NCI-H2171 (cell line): ENCODE data around the gene SCARB1.
A peak's percentile ranks its signal among the peaks of the same experiment; 100 is the strongest.

Source experiments
- DNase-seq: peaks from one replicate; lab custom pipeline; 2025; lab: John Stamatoyannopoulos, UW

The SCARB1 gene

GRCh38 chr12:124774462-124775167 lies 89.0 kb downstream of the SCARB1 start:
- DNase-seq, result peak; percentile 39

GRCh38 chr12:124774054-124774461 lies 89.6 kb downstream of the SCARB1 start:
- no peak for DNase-seq

GRCh38 chr12:124772289-124773170 lies 91.1 kb downstream of the SCARB1 start:
- no peak for DNase-seq

- DNase-seq, result peak; percentile 62
These were observed 92.0 kb downstream of the SCARB1 start for GRCh38 chr12:124771462-124772288.

- DNase-seq, result no peak
These were observed 92.9 kb downstream of the SCARB1 start for GRCh38 chr12:124770728-124771127.

- DNase-seq, result no peak
These were observed 93.7 kb downstream of the SCARB1 start for GRCh38 chr12:124769881-124770512.

GRCh38 chr12:124769163-124769530 lies 94.5 kb downstream of the SCARB1 start:
- DNase-seq, result no peak

GRCh38 chr12:124768452-124769162 lies 95.1 kb downstream of the SCARB1 start:
- no peak for DNase-seq

GRCh38 chr12:124767066-124767821 lies 96.4 kb downstream of the SCARB1 start:
- DNase-seq, result peak; percentile 66

- no peak for DNase-seq
These were observed 97.0 kb downstream of the SCARB1 start for GRCh38 chr12:124766727-124767065.

- DNase-seq, result no peak
These were observed 97.8 kb downstream of the SCARB1 start for GRCh38 chr12:124765581-124766489.

- peak; percentile 74 for DNase-seq
These were observed 98.6 kb downstream of the SCARB1 start for GRCh38 chr12:124764870-124765580.

GRCh38 chr12:124764451-124764850 lies 99.2 kb downstream of the SCARB1 start:
- DNase-seq, result no peak

GRCh38 chr12:124763594-124763979 lies 100.1 kb downstream of the SCARB1 start:
- DNase-seq, result no peak

GRCh38 chr12:124762791-124763593 lies 100.7 kb downstream of the SCARB1 start:
- no peak for DNase-seq

- DNase-seq, result no peak
These were observed 101.3 kb downstream of the SCARB1 start for GRCh38 chr12:124762384-124762783.

- DNase-seq, result no peak
These were observed 101.8 kb downstream of the SCARB1 start for GRCh38 chr12:124761871-124762270.

- DNase-seq, result no peak
These were observed 102.6 kb downstream of the SCARB1 start for GRCh38 chr12:124761056-124761455.
